HL-60 (cell line): ENCODE data around the gene DAPK1.

Experiments used
- CTCF ChIP-seq: IDR thresholded peaks from one replicate; pipeline ENCODE4 v1.5.1; 2011; ENCODE audit warnings: low read length, control low read depth, inconsistent platforms; ENCODE audit not compliant: insufficient read depth
- GABPA ChIP-seq: IDR thresholded peaks from 2 replicates; pipeline ENCODE4 v1.6.1; 2012; ENCODE audit warnings: low read depth
- POLR2AphosphoS5 ChIP-seq: IDR thresholded peaks from 2 replicates; pipeline ENCODE4 v1.6.1; 2012; ENCODE audit warnings: low read depth
- REST ChIP-seq: IDR thresholded peaks from 2 replicates; pipeline ENCODE4 v1.6.1; 2012; ENCODE audit warnings: low read depth; ENCODE audit not compliant: insufficient replicate concordance

GRCh38 chr9:87701931-87702421 is 204.3 kb downstream of the DAPK1 start:
- TF ChIP-seq CTCF (no peak), REST (no peak), POLR2AphosphoS5 (no peak), GABPA (no peak)
